Adrenal gland (tissue), 5 donors: ENCODE results near the gene ZNG1A.
"Not testable (repeated sequence)": the region's sequence is repeated elsewhere in the genome, so short reads cannot be mapped to it uniquely, and the experiment has no call there.

Experiments used
- CTCF ChIP-seq, 6 experiments: fragments of 450-650 bp in 4 of 6; fragments of 200-600 bp in 2 of 6; sonication (generic) in 1 of 6; IDR thresholded peaks; 1 replicate in 5 of 6; 2 replicates in 1 of 6; pipeline versions ENCODE4 v1.5.1 to v1.8.0; 2016 to 2021; ENCODE audit warnings: antibody characterized with exemption in 6 of 6, mild to moderate bottlenecking in 2 of 6, moderate library complexity in 1 of 6
- POLR2A ChIP-seq, 2 donors: fragments of 450-650 bp; IDR thresholded peaks; one replicate each; pipeline ENCODE4 v1.6.1; 2017; ENCODE audit warnings: antibody characterized with exemption in 2 of 2, mild to moderate bottlenecking in 2 of 2, moderate library complexity in 1 of 2
- donor health status: DM: no; HTN: no; CAD: no.

GRCh38 chr9:87105-87504, 91.8 kb downstream of the ZNG1A start:
- not testable (repeated sequence) for TF ChIP-seq CTCF, POLR2A (IDR thresholded peaks at IDR 0.05)
